ENCODE data around the gene WDR76.

WDR76 gene

DNA sequence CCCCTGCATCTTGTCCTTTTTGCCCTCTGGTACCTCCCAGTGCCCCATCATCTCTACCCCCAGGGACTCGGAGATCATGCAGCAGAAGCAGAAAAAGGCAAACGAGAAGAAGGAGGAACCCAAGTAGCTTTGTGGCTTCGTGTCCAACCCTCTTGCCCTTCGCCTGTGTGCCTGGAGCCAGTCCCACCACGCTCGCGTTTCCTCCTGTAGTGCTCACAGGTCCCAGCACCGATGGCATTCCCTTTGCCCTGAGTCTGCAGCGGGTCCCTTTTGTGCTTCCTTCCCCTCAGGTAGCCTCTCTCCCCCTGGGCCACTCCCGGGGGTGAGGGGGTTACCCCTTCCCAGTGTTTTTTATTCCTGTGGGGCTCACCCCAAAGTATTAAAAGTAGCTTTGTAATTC is 33.2 kb upstream of the WDR76 start:
- no peaks in the 10 kb centered on the region for H3K9me2 ChIP-seq (replicated peaks; ENCODE audit: insufficient read depth, low read length)
- H4K20me1 ChIP-seq (ENCODE audit: low read depth, low read length): no peaks in the 10 kb centered on the region
- TF ChIP-seq, protein P1, sequence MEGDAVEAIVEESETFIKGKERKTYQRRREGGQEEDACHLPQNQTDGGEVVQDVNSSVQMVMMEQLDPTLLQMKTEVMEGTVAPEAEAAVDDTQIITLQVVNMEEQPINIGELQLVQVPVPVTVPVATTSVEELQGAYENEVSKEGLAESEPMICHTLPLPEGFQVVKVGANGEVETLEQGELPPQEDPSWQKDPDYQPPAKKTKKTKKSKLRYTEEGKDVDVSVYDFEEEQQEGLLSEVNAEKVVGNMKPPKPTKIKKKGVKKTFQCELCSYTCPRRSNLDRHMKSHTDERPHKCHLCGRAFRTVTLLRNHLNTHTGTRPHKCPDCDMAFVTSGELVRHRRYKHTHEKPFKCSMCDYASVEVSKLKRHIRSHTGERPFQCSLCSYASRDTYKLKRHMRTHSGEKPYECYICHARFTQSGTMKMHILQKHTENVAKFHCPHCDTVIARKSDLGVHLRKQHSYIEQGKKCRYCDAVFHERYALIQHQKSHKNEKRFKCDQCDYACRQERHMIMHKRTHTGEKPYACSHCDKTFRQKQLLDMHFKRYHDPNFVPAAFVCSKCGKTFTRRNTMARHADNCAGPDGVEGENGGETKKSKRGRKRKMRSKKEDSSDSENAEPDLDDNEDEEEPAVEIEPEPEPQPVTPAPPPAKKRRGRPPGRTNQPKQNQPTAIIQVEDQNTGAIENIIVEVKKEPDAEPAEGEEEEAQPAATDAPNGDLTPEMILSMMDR (IDR thresholded peaks at IDR 0.05; ENCODE audit: insufficient read depth, low read length, poor library complexity, severe bottlenecking): no peak
- TF ChIP-seq EZH2phosphoT487 (conservative IDR thresholded peaks at IDR 0.05; ENCODE audit: low read length): no peak
- H3K36me3 ChIP-seq (ENCODE audit: low read length): peaks cover 11% of the 10 kb centered on the region
- H3K4me2 ChIP-seq (ENCODE audit: low read depth, low read length, poor library complexity, severe bottlenecking): peak overlapping the region; percentile 70
- peaks cover 26% of the 10 kb centered on the region for H3K79me2 ChIP-seq (ENCODE audit: insufficient read depth, low read length)
- H2AFZ ChIP-seq (ENCODE audit: low read depth, low read length, severe bottlenecking): no peak overlapping the region
- H3K27ac ChIP-seq (ENCODE audit: low read depth, low read length): peak overlapping the region; percentile 86
- no peaks in the 10 kb centered on the region for H3K9me3 ChIP-seq (ENCODE audit: insufficient read depth, low read length)
- H3F3A ChIP-seq (ENCODE audit: insufficient read depth): peaks cover 68% of the 10 kb centered on the region
- H3K27me3 ChIP-seq (ENCODE audit: low read length): no peaks in the 10 kb centered on the region
- H3K4me3 ChIP-seq (ENCODE audit: insufficient read depth, low read length, poor library complexity, severe bottlenecking): peak overlapping the region; percentile 72
- H3K9ac ChIP-seq (ENCODE audit: low read length): peak overlapping the region; percentile 90

DNA sequence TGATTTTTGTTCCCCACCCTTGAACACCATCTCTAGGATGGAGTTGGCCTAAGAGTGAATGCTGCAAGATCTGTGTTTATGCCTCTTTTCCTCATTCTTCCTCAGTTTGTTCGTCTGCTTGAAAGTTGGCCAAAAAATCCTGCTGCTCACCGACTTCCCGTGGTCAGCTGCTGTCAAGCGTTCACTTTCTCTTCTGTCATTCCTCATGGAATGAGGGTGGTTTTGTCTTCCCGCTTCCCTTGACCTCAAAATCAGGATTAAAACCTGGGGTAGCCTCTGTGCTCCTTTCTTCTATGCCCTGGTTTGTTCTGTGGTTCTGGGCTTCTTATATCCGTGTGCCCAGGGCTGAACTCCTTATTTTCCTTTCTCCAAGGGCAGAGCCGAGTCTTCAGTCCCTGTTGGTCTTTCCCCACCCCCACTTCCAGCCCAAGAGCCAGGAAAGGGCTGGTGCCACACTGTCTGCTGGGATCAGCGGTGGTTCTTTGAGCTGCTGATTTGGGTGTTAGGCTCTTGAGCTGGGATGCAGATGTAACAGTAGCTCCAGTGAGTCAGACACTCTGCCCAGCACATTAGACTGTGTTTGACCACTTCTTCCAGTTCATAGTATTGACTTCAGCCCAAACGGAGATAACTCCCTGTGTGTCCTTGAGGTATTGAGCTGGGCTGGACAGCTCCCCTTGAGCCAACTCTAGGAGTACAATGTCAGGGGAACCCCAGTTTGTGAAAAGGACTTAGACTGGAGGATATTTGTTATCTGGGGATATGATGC is 32.3 kb upstream of the WDR76 start:
- Histone ChIP-seq H3F3A (ENCODE audit: insufficient read depth) (peaks cover 68% of the 10 kb centered on the region), H3K4me2 (ENCODE audit: low read depth, low read length, poor library complexity, severe bottlenecking) (peak overlapping the region; percentile 70), H4K20me1 (ENCODE audit: low read depth, low read length) (no peaks in the 10 kb centered on the region), H3K9me2 (replicated peaks; ENCODE audit: insufficient read depth, low read length) (no peaks in the 10 kb centered on the region), H2AFZ (ENCODE audit: low read depth, low read length, severe bottlenecking) (no peak overlapping the region), H3K9ac (ENCODE audit: low read length) (peak overlapping the region; percentile 90; the same call in 1 of the 2 replicates), H3K27me3 (ENCODE audit: low read length) (no peaks in the 10 kb centered on the region), H3K9me3 (ENCODE audit: insufficient read depth, low read length) (no peaks in the 10 kb centered on the region), H3K27ac (ENCODE audit: low read depth, low read length) (peak overlapping the region; percentile 86), H3K79me2 (ENCODE audit: insufficient read depth, low read length) (peaks cover 26% of the 10 kb centered on the region), H3K4me3 (ENCODE audit: insufficient read depth, low read length, poor library complexity, severe bottlenecking) (no peak overlapping the region), H3K36me3 (ENCODE audit: low read length) (peaks cover 11% of the 10 kb centered on the region)
- no peak for TF ChIP-seq EZH2phosphoT487 (conservative IDR thresholded peaks at IDR 0.05; ENCODE audit: low read length)
- TF ChIP-seq, protein P1 (IDR thresholded peaks at IDR 0.05; ENCODE audit: insufficient read depth, low read length, poor library complexity, severe bottlenecking): no peak

DNA sequence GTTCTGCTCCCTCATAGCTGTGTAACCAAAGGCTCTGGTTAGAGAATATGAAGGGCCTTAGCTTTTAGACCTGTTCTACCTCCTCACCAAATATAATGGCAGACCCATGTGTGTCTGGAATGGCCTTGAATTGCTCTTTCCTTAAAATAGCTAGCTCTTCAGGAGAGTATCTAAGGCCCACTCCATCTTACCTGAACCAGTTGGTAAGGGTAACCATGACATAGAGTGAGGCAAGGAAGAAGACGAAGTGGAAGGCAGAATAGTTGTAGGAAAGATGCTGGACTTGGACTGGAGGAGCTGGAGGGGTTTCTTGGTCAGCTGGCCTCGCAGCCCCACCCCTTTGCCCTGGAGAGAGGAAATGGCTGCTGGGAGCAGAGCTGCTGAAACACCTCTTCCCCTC is 31.6 kb upstream of the WDR76 start:
- H4K20me1 ChIP-seq (ENCODE audit: low read depth, low read length): no peaks in the 10 kb centered on the region
- no peaks in the 10 kb centered on the region for H3K9me3 ChIP-seq (ENCODE audit: insufficient read depth, low read length)
- no peaks in the 10 kb centered on the region for H3K9me2 ChIP-seq (replicated peaks; ENCODE audit: insufficient read depth, low read length)
- H3K27me3 ChIP-seq (ENCODE audit: low read length): no peaks in the 10 kb centered on the region
- H3K79me2 ChIP-seq (ENCODE audit: insufficient read depth, low read length): peaks cover 26% of the 10 kb centered on the region
- peaks cover 11% of the 10 kb centered on the region for H3K36me3 ChIP-seq (ENCODE audit: low read length)
- no peak overlapping the region for H3K4me3 ChIP-seq (ENCODE audit: insufficient read depth, low read length, poor library complexity, severe bottlenecking)
- TF ChIP-seq, protein P1 (IDR thresholded peaks at IDR 0.05; ENCODE audit: insufficient read depth, low read length, poor library complexity, severe bottlenecking): no peak
- no peak for TF ChIP-seq EZH2phosphoT487 (conservative IDR thresholded peaks at IDR 0.05; ENCODE audit: low read length)
- peaks cover 68% of the 10 kb centered on the region for H3F3A ChIP-seq (ENCODE audit: insufficient read depth)
- peak overlapping the region; percentile 59 for H3K27ac ChIP-seq (ENCODE audit: low read depth, low read length)
- H2AFZ ChIP-seq (ENCODE audit: low read depth, low read length, severe bottlenecking): no peak overlapping the region
- no peak overlapping the region for H3K4me2 ChIP-seq (ENCODE audit: low read depth, low read length, poor library complexity, severe bottlenecking)
- H3K9ac ChIP-seq (ENCODE audit: low read length): no peak overlapping the region
